HG02884 (cell line): ENCODE data around the gene FES.
"Not testable (repeated sequence)": the region's sequence is repeated elsewhere in the genome, so short reads cannot be mapped to it uniquely, and the experiment has no call there.

Experiments
- ATAC-seq: cut with Tn5 transposase; IDR thresholded peaks from one replicate; pipeline ENCODE4 v1.9.1; 2021; ENCODE audit warnings: mild to moderate bottlenecking, moderate library complexity; ENCODE audit not compliant: unreplicated experiment

Gene FES

GRCh38 chr15:90907838-90908507 lies 23.7 kb downstream of the FES start:
- no peak for ATAC-seq

GRCh38 chr15:90909449-90909848 lies 25.1 kb downstream of the FES start:
- ATAC-seq = not testable (repeated sequence)

DNA sequence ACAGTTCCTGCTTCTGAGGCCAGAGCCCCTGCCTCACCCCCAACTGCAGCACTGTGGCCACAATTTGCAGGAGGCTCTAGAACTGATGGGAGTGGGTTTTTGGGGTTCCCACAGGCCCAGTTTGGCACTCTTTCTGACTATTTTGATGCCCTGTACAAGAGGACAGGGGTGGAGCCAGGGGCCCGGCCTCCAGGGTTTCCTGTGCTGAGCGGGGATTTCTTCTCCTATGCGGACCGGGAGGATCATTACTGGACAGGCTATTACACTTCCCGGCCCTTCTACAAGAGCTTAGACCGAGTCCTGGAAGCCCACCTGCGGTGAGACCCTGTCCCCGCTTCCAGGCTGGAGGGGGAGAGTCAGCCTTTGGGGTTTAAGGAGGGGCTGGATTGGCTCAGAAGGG lies 25.7 kb downstream of the FES start:
- no peak for ATAC-seq

DNA sequence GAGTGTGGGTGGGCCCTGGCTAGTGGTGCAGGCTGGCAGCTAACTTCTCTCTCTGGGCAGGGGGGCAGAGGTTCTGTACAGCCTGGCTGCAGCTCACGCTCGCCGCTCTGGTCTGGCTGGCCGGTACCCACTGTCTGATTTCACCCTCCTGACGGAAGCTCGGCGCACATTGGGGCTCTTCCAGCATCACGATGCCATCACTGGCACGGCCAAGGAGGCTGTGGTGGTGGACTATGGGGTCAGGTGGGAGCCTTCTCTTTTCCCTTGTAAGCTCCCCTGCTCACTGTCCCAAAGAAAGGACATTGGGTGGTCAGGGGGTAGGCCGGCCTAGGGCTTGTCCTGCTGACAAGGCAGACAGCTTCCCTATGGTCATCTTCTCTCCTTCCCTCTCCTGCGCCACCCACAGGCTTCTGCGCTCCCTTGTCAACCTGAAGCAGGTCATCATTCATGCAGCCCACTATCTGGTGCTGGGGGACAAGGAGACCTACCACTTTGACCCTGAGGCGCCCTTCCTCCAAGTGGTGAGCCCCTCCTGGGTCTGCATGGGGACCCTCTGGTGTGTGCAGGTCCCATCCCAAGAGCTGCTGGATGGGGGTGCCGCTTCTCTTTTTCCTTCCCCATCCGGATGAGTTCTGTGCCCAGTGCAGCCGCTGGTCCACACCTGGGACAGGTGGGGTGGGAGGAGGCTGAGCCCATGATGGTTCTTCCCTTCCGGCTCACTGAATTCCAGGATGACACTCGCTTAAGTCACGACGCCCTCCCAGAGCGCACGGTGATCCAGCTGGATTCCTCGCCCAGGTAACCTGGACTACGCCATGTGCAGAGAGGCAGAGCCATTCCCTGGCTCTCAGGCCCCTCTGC lies 26.4 kb downstream of the FES start:
- no peak for ATAC-seq

DNA sequence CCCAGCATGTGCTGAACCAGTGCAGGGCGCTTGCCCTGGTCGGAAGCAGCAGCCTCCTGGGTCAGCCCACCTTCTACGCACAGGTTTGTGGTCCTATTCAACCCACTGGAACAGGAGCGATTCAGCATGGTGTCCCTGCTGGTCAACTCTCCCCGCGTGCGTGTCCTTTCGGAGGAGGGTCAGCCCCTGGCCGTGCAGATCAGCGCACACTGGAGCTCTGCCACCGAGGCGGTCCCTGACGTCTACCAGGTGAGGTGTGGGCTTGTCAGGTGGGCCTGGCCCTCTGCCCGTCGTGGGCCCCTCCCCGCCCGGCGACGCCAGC lies 27.0 kb downstream of the FES start:
- ATAC-seq = no peak

- no peak for ATAC-seq
Observed at GRCh38 chr15:90911906-90912769, 27.8 kb downstream of the FES start.

- ATAC-seq = no peak
Observed at GRCh38 chr15:90912770-90913075, 28.4 kb downstream of the FES start.

DNA sequence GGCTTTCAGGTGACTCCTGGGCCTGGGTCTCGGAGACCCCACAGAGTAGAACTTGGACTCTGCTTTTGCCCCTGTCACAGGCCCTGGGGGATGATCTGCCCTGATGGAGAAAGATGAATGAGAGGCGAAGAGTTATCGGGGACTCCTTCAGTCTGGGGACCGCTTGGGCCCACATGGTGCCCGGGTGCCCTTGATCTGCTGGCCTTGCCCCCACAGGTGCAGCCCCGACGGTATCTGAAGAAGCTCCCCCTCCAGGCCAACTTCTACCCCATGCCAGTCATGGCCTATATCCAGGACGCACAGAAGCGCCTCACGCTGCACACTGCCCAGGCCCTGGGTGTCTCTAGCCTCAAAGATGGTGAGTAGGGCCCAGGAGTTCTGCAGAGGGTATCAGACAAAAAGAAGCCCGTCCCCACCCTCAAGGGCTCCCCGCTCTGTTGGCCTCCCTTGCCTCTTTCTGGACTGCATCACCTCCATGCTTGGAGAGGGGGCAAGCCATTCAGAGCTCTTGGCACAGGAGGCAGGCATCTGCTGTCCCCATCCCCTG lies 29.2 kb downstream of the FES start:
- no peak for ATAC-seq

- ATAC-seq = no peak
Observed at GRCh38 chr15:90914305-90915080, 30.2 kb downstream of the FES start.

DNA sequence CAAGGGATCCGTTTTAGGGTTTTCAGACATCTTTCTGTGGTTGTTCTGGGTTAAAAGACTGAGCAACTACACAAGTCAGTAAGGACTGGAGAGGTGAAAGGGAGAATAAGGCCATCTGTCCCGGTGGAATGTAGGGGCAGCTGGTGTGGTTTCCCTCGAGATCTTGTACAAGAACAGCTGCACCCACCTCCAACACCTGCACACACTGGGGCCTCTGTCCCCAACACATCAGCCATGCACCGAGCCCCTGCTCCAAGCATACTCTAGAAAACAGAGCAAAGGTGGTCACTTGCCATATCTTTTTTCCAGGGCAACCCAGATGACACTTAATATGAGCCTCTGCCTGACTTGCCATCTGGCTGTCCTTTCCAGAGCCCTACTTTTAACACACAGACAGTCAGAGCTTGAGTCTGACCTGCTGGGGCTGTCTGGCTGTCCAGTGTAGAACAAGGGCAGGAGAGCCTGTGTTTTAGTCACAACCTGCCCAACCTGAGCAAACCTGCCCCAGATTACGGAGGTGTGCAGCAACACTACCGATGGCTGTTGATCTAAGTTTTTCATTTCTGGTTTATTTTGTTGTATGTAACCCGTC lies 31.0 kb downstream of the FES start:
- ATAC-seq = no peak

GRCh38 chr15:90915808-90916440 lies 31.6 kb downstream of the FES start:
- ATAC-seq = no peak

- no peak for ATAC-seq
Observed at GRCh38 chr15:90916461-90916860, 32.2 kb downstream of the FES start.

DNA sequence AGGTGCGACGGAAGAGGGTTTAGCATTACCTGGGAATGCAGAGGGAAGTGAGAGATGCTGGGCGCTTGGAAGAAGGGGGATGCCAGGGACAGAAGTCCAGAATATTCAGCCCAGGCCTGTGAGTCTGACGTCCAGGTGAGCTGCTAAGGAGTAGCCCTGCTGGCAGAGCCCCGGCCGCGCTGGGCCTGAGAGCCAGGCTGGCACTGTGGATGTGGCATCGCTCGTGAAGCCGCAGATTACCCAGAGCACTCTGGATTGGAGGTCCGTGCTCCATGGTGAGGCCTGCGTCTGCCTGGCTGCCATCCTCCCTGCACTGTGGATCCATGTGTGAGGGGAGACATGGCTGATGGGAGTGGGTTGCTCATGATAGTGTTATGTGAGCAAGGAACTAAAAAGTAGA lies 33.3 kb downstream of the FES start:
- ATAC-seq = no peak

DNA sequence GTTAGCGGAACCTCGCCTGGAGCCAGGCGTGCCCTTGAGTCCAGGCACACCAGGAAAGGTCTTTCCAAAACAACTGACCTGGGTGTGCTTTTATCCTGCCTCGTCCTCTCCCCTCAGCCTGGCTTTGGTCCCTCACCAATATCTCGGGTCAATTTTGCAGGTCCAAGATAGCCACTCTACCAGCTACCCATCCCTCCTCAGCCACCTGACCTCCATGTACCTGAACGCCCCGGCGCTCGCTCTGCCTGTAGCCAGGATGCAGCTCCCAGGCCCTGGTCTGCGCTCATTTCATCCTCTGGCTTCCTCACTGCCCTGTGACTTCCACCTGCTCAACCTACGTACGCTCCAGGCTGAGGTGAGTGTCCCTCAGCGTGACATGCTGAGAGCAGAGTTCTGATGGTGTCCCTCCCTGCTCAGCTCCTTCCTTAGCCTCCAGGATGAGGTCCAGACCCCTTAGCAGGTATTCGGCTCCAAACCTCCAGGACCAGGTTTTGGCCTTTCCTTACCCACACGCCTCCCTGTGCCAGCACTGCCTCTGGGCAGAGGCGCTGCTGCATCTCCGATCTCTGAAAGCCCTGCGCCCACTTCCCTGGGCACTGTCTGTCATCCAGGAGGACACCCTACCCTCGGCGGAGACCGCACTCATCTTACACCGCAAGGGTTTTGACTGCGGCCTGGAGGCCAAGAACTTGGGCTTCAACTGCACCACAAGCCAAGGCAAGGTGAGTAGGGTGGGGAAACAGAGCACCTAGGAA lies 33.9 kb downstream of the FES start:
- ATAC-seq = no peak

- no peak for ATAC-seq
Observed at GRCh38 chr15:90918835-90919234, 34.5 kb downstream of the FES start.

DNA sequence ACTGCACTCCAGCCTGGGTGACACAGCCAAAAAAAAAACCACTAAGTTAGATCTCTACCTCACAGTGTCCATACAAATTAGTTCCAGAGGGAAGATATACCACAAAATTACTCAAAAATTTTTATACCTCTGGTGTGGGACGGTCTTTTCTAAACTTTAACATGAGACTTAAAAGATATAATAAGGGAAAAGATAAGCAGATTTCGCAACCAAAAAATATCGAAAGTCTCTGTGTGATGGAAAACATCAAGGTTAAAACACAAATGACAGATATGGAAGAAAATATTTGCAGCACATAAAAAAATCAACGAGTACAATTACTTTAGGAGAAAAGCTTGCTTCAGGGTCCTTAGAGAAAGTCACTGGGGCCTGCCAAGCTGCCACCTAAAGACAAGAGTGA lies 37.6 kb downstream of the FES start:
- ATAC-seq = no peak

GRCh38 chr15:90922712-90923322 lies 38.5 kb downstream of the FES start:
- not testable (repeated sequence) for ATAC-seq

- ATAC-seq = peak; percentile 65
Observed at GRCh38 chr15:90924375-90924774, 40.1 kb downstream of the FES start.

DNA sequence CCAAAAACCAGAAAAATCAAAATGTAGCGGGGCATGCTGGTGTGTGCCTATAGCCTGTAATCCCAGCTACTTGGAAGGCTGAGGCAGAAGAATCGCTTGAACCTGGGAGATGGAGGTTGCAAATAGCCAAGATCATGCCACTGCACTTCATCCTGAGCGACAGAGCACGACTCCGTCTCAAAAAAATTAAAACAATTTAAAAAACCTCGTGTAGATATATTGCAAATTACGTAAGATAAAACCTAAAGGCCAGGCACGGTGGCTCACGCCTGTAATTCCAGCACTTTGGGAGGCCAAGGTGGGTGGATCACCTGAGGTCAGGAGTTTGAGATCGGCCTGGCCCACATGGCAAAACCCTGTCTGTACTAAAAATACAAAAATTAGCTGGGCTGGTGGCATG lies 42.5 kb downstream of the FES start:
- not testable (repeated sequence) for ATAC-seq
